ENCODE measurements around the gene WWP2.

WWP2 gene

DNA sequence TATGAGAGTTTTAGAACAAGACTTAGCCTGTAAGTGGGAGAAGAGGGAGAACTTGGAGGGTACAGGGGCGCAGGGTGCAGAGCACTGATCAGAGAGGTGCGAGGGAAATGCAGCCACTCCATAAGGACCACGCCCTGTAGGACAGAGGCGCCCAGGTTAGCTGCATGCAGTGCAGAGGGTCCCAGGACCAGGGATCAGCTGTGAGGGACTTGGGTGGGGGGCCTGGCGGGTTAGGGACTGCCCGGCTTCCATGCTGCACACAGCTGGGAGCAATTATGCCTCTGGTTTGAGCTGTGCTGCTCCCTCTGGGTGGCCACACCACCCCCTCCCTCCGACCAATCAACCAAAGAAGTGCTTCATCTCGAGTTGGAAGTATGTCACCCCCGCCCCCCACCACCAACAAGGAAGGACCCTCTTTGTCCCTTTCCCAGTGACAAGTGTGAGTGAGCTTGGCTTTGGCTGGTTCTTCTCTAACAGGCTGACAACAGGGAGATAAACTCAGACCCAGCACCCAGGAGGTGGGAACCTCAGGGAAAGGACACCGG is 166.8 kb downstream of the WWP2 start:
- H3K9ac ChIP-seq (ENCODE audit: low read depth, low read length, poor library complexity, severe bottlenecking) = no peak overlapping the region
- no peaks in the 10 kb centered on the region for H3F3A ChIP-seq (ENCODE audit: low read depth)
- no peaks in the 10 kb centered on the region for H4K20me1 ChIP-seq (ENCODE audit: insufficient read depth, low read length, poor library complexity, severe bottlenecking)
- no peak overlapping the region for H2AFZ ChIP-seq (ENCODE audit: low read length)
- H3K4me2 ChIP-seq (ENCODE audit: low read depth, low read length, poor library complexity, severe bottlenecking) = no peak overlapping the region
- H3K4me3 ChIP-seq (ENCODE audit: low read length, poor library complexity, severe bottlenecking) = no peak overlapping the region
- peaks cover 5% of the 10 kb centered on the region; the same call in 1 of the 2 replicates for H3K36me3 ChIP-seq (ENCODE audit: insufficient read depth, low read length)
- TF ChIP-seq CTCF (conservative IDR thresholded peaks at IDR 0.05; ENCODE audit: low read length) (no peak), EZH2phosphoT487 (IDR thresholded peaks at IDR 0.05; ENCODE audit: borderline replicate concordance) (no peak)
- no peaks in the 10 kb centered on the region for H3K79me2 ChIP-seq (ENCODE audit: insufficient read depth, low read length)
- H3K4me1 ChIP-seq (ENCODE audit: insufficient read depth, low read length, poor library complexity, severe bottlenecking) = peaks cover 3% of the 10 kb centered on the region
- no peaks in the 10 kb centered on the region for H3K27me3 ChIP-seq (ENCODE audit: insufficient read depth, low read length, poor library complexity, severe bottlenecking)
- no peaks in the 10 kb centered on the region for H3K9me3 ChIP-seq (ENCODE audit: insufficient read depth, low read depth, low read length)
- no peaks in the 10 kb centered on the region for H3K9me2 ChIP-seq (replicated peaks; ENCODE audit: low read depth, low read length)

- H4K20me1 ChIP-seq (ENCODE audit: insufficient read depth, low read length, poor library complexity, severe bottlenecking) = no peaks in the 10 kb centered on the region
- no peak for TF ChIP-seq EZH2phosphoT487 (IDR thresholded peaks at IDR 0.05; ENCODE audit: borderline replicate concordance)
- TF ChIP-seq CTCF (conservative IDR thresholded peaks at IDR 0.05; ENCODE audit: low read length) = no peak
Observed at GRCh38 chr16:69929480-69929879, 167.3 kb downstream of the WWP2 start.

GRCh38 chr16:69930117-69930776 is 168.1 kb downstream of the WWP2 start:
- no peak overlapping the region for H3K9ac ChIP-seq (ENCODE audit: low read depth, low read length, poor library complexity, severe bottlenecking)
- H3K36me3 ChIP-seq (ENCODE audit: insufficient read depth, low read length) = peaks cover 5% of the 10 kb centered on the region; the same call in 1 of the 2 replicates
- H3K79me2 ChIP-seq (ENCODE audit: insufficient read depth, low read length) = no peaks in the 10 kb centered on the region
- no peaks in the 10 kb centered on the region for H3F3A ChIP-seq (ENCODE audit: low read depth)
- no peaks in the 10 kb centered on the region for H3K9me3 ChIP-seq (ENCODE audit: insufficient read depth, low read depth, low read length)
- H4K20me1 ChIP-seq (ENCODE audit: insufficient read depth, low read length, poor library complexity, severe bottlenecking) = no peaks in the 10 kb centered on the region
- H3K4me1 ChIP-seq (ENCODE audit: insufficient read depth, low read length, poor library complexity, severe bottlenecking) = peaks cover 3% of the 10 kb centered on the region
- TF ChIP-seq EZH2phosphoT487 (IDR thresholded peaks at IDR 0.05; ENCODE audit: borderline replicate concordance) (no peak), CTCF (conservative IDR thresholded peaks at IDR 0.05; ENCODE audit: low read length) (peak; percentile 72)
- no peaks in the 10 kb centered on the region for H3K9me2 ChIP-seq (replicated peaks; ENCODE audit: low read depth, low read length)
- H3K4me2 ChIP-seq (ENCODE audit: low read depth, low read length, poor library complexity, severe bottlenecking) = no peak overlapping the region
- H2AFZ ChIP-seq (ENCODE audit: low read length) = no peak overlapping the region
- H3K4me3 ChIP-seq (ENCODE audit: low read length, poor library complexity, severe bottlenecking) = no peak overlapping the region
- H3K27me3 ChIP-seq (ENCODE audit: insufficient read depth, low read length, poor library complexity, severe bottlenecking) = no peaks in the 10 kb centered on the region

More at GRCh38 chr16:69929480-69929879, 167.3 kb downstream of the WWP2 start:
- no peaks in the 10 kb centered on the region for H3F3A ChIP-seq (ENCODE audit: low read depth)
- H3K9ac ChIP-seq (ENCODE audit: low read depth, low read length, poor library complexity, severe bottlenecking) = no peak overlapping the region
- no peaks in the 10 kb centered on the region for H3K79me2 ChIP-seq (ENCODE audit: insufficient read depth, low read length)
- no peaks in the 10 kb centered on the region for H3K9me2 ChIP-seq (replicated peaks; ENCODE audit: low read depth, low read length)
- peaks cover 5% of the 10 kb centered on the region; the same call in 1 of the 2 replicates for H3K36me3 ChIP-seq (ENCODE audit: insufficient read depth, low read length)
- no peaks in the 10 kb centered on the region for H3K27me3 ChIP-seq (ENCODE audit: insufficient read depth, low read length, poor library complexity, severe bottlenecking)
- no peaks in the 10 kb centered on the region for H3K9me3 ChIP-seq (ENCODE audit: insufficient read depth, low read depth, low read length)
- H3K4me1 ChIP-seq (ENCODE audit: insufficient read depth, low read length, poor library complexity, severe bottlenecking) = peaks cover 3% of the 10 kb centered on the region
- H3K4me2 ChIP-seq (ENCODE audit: low read depth, low read length, poor library complexity, severe bottlenecking) = no peak overlapping the region
- H2AFZ ChIP-seq (ENCODE audit: low read length) = no peak overlapping the region
- H3K4me3 ChIP-seq (ENCODE audit: low read length, poor library complexity, severe bottlenecking) = no peak overlapping the region
